Lower lobe of right lung (tissue), 2 donors: ENCODE data around the gene SCTR. TPM values are rescaled to one million over a fixed set of nuclear protein-coding genes. Genes with fewer than 3 reads are reported as not detected.

ENCODE experiments used
- ATAC-seq, 2 donors: fragments of 200-7000 bp; cut with Tn5 transposase; one replicate each; pipeline ENCODE4 v1.9.1; 2020 to 2022; ENCODE audit warnings: mild to moderate bottlenecking in 2 of 2, moderate library complexity in 2 of 2
- DNase-seq: peaks from one replicate; pipeline ENCODE4 v3.0.0-alpha.2; 2020
- H3K27ac ChIP-seq: fragments of 200-600 bp; one replicate; pipeline ENCODE4 v1.8.0; 2022
- H3K27me3 ChIP-seq: fragments of 200-600 bp; one replicate; pipeline ENCODE4 v1.8.0; 2022; ENCODE audit warnings: low read depth
- H3K36me3 ChIP-seq: fragments of 200-600 bp; one replicate; pipeline ENCODE4 v1.8.0; 2022; ENCODE audit warnings: mild to moderate bottlenecking
- H3K4me1 ChIP-seq: fragments of 200-600 bp; one replicate; pipeline ENCODE4 v1.8.0; 2022
- H3K4me3 ChIP-seq: fragments of 200-600 bp; one replicate; pipeline ENCODE4 v1.8.0; 2022; ENCODE audit warnings: mild to moderate bottlenecking
- H3K9me3 ChIP-seq: fragments of 200-600 bp; one replicate; pipeline ENCODE4 v1.8.0; 2022
- intact Hi-C: fragments of 100-400 bp; cut with DNase I; formaldehyde crosslinking; loops from one replicate; pipeline ENCODE4 v1.11.0; 2022
- total RNA-seq: library from RNA; stranded (reverse); fragmentation: NEBNext Ultra II Directional; extraction: Animal tissue kit (Norgen Biotek cat#: 25700); gene quantifications from one replicate; pipeline ENCODE4 v1.2.1, GENCODE V29; 2021
- TF ChIP-seq, protein P1 (sequence below): fragments of 200-600 bp; IDR thresholded peaks from one replicate; pipeline ENCODE4 v1.8.0; 2022; ENCODE audit warnings: antibody characterized with exemption, mild to moderate bottlenecking
- donor health status: DM: no; HTN: yes; CAD: no; lungs with severe emphysema.

SCTR gene
- total RNA-seq, 1 donor from 2014 or later: 13.2 TPM

DNA sequence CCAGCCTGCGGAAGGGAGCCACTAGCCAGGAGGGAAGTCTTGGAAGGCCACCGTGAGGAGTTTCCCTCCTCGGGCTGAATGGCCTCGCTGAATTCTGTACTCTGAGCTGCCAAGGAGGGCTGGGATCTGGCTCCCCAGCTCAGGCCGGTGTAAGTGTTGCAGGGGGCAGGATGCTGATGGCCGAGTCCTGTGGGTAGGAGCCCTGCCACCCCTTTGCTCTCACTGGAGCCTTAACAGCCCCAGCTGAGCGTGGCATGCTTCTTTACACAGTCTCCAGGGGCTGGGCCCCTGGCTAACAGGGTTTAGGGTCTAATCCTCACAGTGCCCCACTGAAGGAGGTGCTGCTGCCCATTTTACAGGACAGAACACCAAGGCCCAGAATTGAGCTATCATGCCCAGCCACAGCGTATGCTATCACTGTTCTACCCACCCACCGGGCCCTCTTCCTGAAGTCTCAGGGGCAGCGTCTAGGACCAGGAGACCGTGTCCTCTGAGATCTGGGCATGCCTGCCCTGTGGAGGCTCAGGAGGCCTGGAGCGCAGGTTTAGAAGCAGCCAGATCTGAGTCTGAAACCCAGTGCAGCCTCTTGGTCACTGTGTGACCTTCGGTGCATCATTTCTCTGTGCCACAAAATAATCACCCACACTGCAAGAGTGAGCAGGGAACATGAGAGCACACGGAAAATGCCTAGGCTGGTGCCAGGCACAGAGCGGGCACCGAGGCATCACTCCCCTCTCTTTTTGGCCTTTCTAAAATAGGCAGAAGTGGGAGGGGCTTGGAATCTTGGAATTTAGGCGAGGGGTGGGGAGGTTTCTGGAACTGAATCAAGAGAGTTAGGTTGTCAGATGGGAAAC, 49.7 kb downstream of the SCTR start:
- Histone ChIP-seq H3K9me3 (no peaks in the 10 kb centered on the region), H3K27me3 (no peaks in the 10 kb centered on the region), H3K4me3 (no peak overlapping the region), H3K27ac (no peak overlapping the region), H3K36me3 (no peaks in the 10 kb centered on the region), H3K4me1 (peaks cover 11% of the 10 kb centered on the region)
- intact Hi-C loops: loop anchor here (5.0 kb wide), 1 partner anchor 67 kb away; no protein-coding TSS in a partner anchor
- DNase-seq (no peak), ATAC-seq (no peak)
- TF ChIP-seq, protein P1, sequence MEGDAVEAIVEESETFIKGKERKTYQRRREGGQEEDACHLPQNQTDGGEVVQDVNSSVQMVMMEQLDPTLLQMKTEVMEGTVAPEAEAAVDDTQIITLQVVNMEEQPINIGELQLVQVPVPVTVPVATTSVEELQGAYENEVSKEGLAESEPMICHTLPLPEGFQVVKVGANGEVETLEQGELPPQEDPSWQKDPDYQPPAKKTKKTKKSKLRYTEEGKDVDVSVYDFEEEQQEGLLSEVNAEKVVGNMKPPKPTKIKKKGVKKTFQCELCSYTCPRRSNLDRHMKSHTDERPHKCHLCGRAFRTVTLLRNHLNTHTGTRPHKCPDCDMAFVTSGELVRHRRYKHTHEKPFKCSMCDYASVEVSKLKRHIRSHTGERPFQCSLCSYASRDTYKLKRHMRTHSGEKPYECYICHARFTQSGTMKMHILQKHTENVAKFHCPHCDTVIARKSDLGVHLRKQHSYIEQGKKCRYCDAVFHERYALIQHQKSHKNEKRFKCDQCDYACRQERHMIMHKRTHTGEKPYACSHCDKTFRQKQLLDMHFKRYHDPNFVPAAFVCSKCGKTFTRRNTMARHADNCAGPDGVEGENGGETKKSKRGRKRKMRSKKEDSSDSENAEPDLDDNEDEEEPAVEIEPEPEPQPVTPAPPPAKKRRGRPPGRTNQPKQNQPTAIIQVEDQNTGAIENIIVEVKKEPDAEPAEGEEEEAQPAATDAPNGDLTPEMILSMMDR: no peak

DNA sequence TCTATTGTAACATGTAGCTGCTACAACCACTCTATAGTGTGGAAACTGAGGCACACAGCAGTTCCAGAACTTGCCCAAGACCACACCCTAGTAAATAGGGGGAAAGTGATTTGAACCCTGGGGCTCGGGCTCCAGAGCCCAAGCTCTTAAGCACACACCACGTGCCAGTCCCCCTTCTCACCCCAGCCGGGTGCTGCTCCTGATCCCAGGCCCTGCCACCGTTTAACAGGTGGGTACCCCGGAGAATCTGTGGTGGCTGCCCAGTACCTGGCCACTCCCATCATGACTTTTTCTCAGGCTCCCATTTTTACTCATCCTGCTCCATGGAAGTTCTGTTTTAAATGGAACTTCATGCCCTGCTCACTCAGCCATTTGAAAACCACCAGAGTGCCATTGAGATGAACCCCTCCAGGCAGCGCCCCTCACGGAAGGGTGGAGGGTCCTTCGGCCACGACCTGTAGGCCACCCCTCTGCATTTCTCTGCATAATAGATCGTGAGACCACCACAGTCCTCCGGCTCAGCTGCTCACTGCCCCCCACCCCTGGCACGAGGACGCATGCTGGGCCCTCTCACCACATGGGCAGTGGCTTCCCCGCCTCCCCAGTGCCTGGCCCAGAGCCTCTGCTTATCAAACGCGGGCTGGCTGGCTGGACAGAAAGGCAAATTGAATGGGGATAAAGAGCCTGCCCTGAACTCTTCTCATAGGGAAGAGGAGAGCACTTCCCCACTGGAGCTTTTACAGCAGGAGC, 50.5 kb downstream of the SCTR start:
- no peak for DNase-seq
- TF ChIP-seq, protein P1: no peak
- H3K27ac ChIP-seq: no peak overlapping the region
- no peaks in the 10 kb centered on the region for H3K36me3 ChIP-seq
- ATAC-seq: no peak
- H3K4me1 ChIP-seq: peaks cover 19% of the 10 kb centered on the region
- intact Hi-C loops: no loop called here
- no peaks in the 10 kb centered on the region for H3K27me3 ChIP-seq
- H3K9me3 ChIP-seq: no peaks in the 10 kb centered on the region
- H3K4me3 ChIP-seq: no peak overlapping the region

DNA sequence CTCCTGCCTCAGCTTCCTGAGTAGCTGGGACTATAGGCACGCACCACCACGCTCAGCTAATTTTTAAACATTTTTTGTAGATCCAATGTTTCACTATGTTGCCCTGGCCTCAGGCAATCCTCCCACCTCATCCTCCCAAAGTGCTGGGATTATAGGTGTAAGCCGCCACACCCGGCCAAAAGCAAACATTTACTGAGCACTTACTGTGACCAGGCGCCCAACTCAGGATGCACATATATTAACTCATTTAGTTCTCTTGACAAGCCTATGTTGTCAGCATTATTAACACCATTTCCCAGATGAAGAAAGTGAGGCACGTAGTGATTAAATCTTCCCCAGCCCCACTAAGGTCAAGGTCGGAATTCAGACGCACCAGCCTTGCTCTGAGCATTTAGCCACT, 51.5 kb downstream of the SCTR start:
- Histone ChIP-seq H3K4me3 (no peak overlapping the region), H3K27ac (no peak overlapping the region), H3K4me1 (peaks cover 28% of the 10 kb centered on the region), H3K9me3 (no peaks in the 10 kb centered on the region), H3K36me3 (no peaks in the 10 kb centered on the region), H3K27me3 (no peaks in the 10 kb centered on the region)
- ATAC-seq (no peak), DNase-seq (no peak)
- TF ChIP-seq, protein P1: no peak
- intact Hi-C loops: no loop called here

DNA sequence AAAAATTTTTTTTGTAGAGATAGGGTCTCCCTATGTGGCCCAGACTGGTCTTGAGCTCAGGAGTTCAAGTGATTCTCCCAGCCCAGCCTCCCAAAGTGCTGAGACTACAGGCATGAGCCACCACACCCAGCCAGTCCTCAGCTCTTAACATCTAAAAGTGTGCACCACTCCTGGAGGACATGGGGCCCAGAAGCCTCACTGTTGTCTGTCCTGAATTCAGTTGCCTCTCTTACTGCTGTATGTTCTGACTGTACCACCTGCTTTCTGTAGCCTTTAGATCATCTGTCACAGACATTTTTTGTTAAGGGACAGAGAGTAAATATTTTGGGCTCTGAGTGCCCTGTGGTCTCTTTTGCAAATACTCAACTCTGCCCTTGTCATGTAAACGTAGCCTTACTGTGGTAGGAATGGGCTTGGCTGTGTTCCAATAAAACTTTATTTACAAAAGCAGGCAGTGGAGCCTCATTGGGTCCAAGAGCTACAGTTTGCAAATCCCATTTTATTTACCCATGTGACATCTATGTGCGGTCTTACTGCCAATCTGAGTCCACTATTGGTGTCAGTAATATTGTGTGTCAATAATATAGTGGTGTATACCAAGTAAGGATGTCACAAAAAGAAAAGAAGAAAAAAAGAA, 54.5 kb downstream of the SCTR start:
- Histone ChIP-seq H3K4me1 (peaks cover 26% of the 10 kb centered on the region), H3K9me3 (no peaks in the 10 kb centered on the region), H3K36me3 (no peaks in the 10 kb centered on the region), H3K27ac (no peak overlapping the region), H3K4me3 (no peak overlapping the region), H3K27me3 (no peaks in the 10 kb centered on the region)
- intact Hi-C loops: no loop called here
- DNase-seq: no peak
- TF ChIP-seq, protein P1: no peak
- ATAC-seq: peak; percentile 49 to 57

DNA sequence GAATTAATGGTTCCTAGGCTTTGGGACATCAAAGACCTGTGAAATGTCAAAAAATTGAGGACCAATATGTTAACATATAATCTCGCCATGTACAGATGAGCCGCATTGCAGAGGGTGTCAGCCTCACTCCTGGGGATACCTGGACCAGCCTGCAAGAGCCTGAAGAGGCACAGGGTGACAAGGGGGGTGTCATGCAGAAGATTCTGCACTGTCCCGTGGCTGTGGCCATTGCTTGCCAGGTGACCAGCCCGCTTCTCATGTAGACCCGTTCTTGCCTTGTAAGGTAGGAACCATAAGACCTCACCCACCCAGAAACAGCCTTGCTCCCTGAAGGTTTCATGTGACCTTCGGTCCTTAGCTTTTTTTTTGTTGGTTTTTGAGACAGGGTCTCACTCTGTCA, 55.2 kb downstream of the SCTR start:
- no peak for ATAC-seq
- no peaks in the 10 kb centered on the region for H3K27me3 ChIP-seq
- no peak for DNase-seq
- no peaks in the 10 kb centered on the region for H3K36me3 ChIP-seq
- H3K4me3 ChIP-seq: no peak overlapping the region
- no peak overlapping the region for H3K27ac ChIP-seq
- TF ChIP-seq, protein P1: no peak
- intact Hi-C loops: no loop called here
- H3K4me1 ChIP-seq: peaks cover 26% of the 10 kb centered on the region
- H3K9me3 ChIP-seq: no peaks in the 10 kb centered on the region
